Right ventricle myocardium inferior (tissue), 1 donor: ENCODE measurements around the gene FBXW11. TPM values are rescaled to one million over a fixed set of nuclear protein-coding genes. Genes with fewer than 3 reads are reported as not detected.

Experiments used
- total RNA-seq: library from RNA; stranded (reverse); fragmentation: NEBNext Ultra II Directional; extraction: Animal tissue kit (Norgen Biotek cat#: 25700); gene quantifications from one replicate; pipeline ENCODE4 v1.2.1, GENCODE V29; 2021
- donor health status: DM: no; HTN: yes; CAD: no; lungs with severe emphysema.

The FBXW11 gene
- total RNA-seq, 1 donor from 2014 or later = 63.0 TPM

Other genes starting within 250 kb of the FBXW11 start
- not detected for gene SMIM23, start 220.8 kb downstream of the FBXW11 start, total RNA-seq
- 8.9 TPM for gene STK10, start 181.6 kb upstream of the FBXW11 start, total RNA-seq
- not detected for gene EFCAB9, start 187.5 kb upstream of the FBXW11 start, total RNA-seq